22Rv1 (cell line): Measurements from ENCODE around the gene SORBS1.

Experiments used
- CTCF ChIP-seq: fragments of 450-650 bp; IDR thresholded peaks from 2 replicates; pipeline ENCODE4 v1.5.1; 2017; ENCODE audit warnings: mild to moderate bottlenecking
- ZFX ChIP-seq: fragments of 450-650 bp; IDR thresholded peaks from 2 replicates; pipeline ENCODE4 v1.6.1; 2017; ENCODE audit warnings: antibody characterized with exemption, borderline replicate concordance

GRCh38 chr10:95579292-95579691 lies 18.1 kb upstream of the SORBS1 start:
- TF ChIP-seq CTCF, result no peak
- TF ChIP-seq ZFX, result no peak
